ENCODE measurements around the gene EME2.

- TF ChIP-seq CTCF (IDR thresholded peaks at IDR 0.05; ENCODE audit: low read depth, low read length), result no peak
- no peak for TF ChIP-seq EZH2phosphoT487 (IDR thresholded peaks at IDR 0.05; ENCODE audit: low read depth)
Measured at GRCh38 chr16:1792836-1793577, 20.4 kb downstream of the EME2 start.
